Astrocyte (in vitro differentiated cells and primary cell): ENCODE results near the gene RSRC2. TPM values are rescaled to one million over a fixed set of nuclear protein-coding genes. Genes with fewer than 3 reads are reported as not detected.
"Not testable (repeated sequence)": the region's sequence is repeated elsewhere in the genome, so short reads cannot be mapped to it uniquely, and the experiment has no call there.

ENCODE experiments used
- DNase-seq: peaks from one replicate; pipeline ENCODE4 v3.0.0-alpha.2; 2010; ENCODE audit warnings: low read depth
- FAIRE-seq: peaks from 2 replicates; lab custom pipeline; 2011; peaks lifted over from hg19 to GRCh38; lab: Jason Lieb, UNC
- H2AFZ ChIP-seq: 2 replicates; pipeline ENCODE4 v1.6.0; 2012; ENCODE audit warnings: low read depth, low read length, inconsistent platforms
- H3K27ac ChIP-seq: 2 replicates; pipeline ENCODE4 v1.5.1; 2011; ENCODE audit warnings: low read depth, low read length, inconsistent platforms
- H3K27me3 ChIP-seq: 2 replicates; pipeline ENCODE4 v1.6.0; 2011; ENCODE audit warnings: low read length, inconsistent platforms; ENCODE audit not compliant: insufficient read depth
- H3K36me3 ChIP-seq: 2 replicates; pipeline ENCODE4 v1.5.1; 2011; ENCODE audit warnings: low read length, inconsistent platforms; ENCODE audit not compliant: insufficient read depth
- H3K4me1 ChIP-seq: 2 replicates; pipeline ENCODE4 v1.5.1; 2011; ENCODE audit warnings: low read length, inconsistent platforms; ENCODE audit not compliant: insufficient read depth
- H3K4me2 ChIP-seq: 2 replicates; pipeline ENCODE4 v1.6.0; 2012; ENCODE audit warnings: low read length, inconsistent platforms
- H3K4me3 ChIP-seq: 2 replicates; pipeline ENCODE4 v1.5.1; 2011; ENCODE audit warnings: low read depth, mild to moderate bottlenecking, low read length, inconsistent platforms; ENCODE audit not compliant: insufficient read depth
- H3K79me2 ChIP-seq: 2 replicates; pipeline ENCODE4 v1.6.0; 2012; ENCODE audit warnings: mild to moderate bottlenecking, low read length, inconsistent platforms; ENCODE audit not compliant: insufficient read depth
- H3K9ac ChIP-seq: 2 replicates; pipeline ENCODE4 v1.6.0; 2012; ENCODE audit warnings: mild to moderate bottlenecking, low read length, inconsistent platforms
- H3K9me3 ChIP-seq: 2 replicates; pipeline ENCODE4 v1.5.1; 2012; ENCODE audit warnings: low read depth, mild to moderate bottlenecking, low read length, inconsistent platforms; ENCODE audit not compliant: insufficient read depth
- H4K20me1 ChIP-seq: 2 replicates; pipeline ENCODE4 v1.6.0; 2012; ENCODE audit warnings: low read length, inconsistent platforms; ENCODE audit not compliant: insufficient read depth
- H3K27ac Mint-ChIP-seq: one replicate; pipeline ENCODE4 v1.8.0; 2021; ENCODE audit warnings: mild to moderate bottlenecking, mixed read lengths; ENCODE audit not compliant: unreplicated experiment
- H3K27me3 Mint-ChIP-seq: one replicate; pipeline ENCODE4 v1.8.0; 2021; ENCODE audit warnings: low read depth, mixed read lengths; ENCODE audit not compliant: unreplicated experiment
- H3K36me3 Mint-ChIP-seq: one replicate; pipeline ENCODE4 v1.8.0; 2021; ENCODE audit warnings: low read depth, mixed read lengths; ENCODE audit not compliant: unreplicated experiment
- H3K4me1 Mint-ChIP-seq: one replicate; pipeline ENCODE4 v1.8.0; 2021; ENCODE audit warnings: low read depth, mixed read lengths; ENCODE audit not compliant: unreplicated experiment
- H3K4me3 Mint-ChIP-seq: one replicate; pipeline ENCODE4 v1.8.0; 2021; ENCODE audit warnings: mild to moderate bottlenecking, moderate library complexity, mixed read lengths; ENCODE audit not compliant: unreplicated experiment
- H3K9me3 Mint-ChIP-seq: one replicate; pipeline ENCODE4 v1.8.0; 2021; ENCODE audit warnings: mild to moderate bottlenecking, mixed read lengths; ENCODE audit not compliant: unreplicated experiment
- CTCF ChIP-seq: IDR thresholded peaks from 2 replicates; pipeline ENCODE4 v1.5.1; 2011; ENCODE audit warnings: low read depth, mild to moderate bottlenecking, inconsistent platforms, low read length, moderate library complexity; ENCODE audit not compliant: insufficient read depth
- EZH2 ChIP-seq: IDR thresholded peaks from 2 replicates; pipeline ENCODE4 v1.6.1; 2012; ENCODE audit warnings: mild to moderate bottlenecking, low read length, inconsistent platforms; ENCODE audit not compliant: insufficient read depth
- total RNA-seq: library from RNA; stranded (reverse); gene quantifications from 2 replicates; pipeline ENCODE4 v1.2.1, GENCODE V29; 2021

The RSRC2 gene
- total RNA-seq, 1 donor from 2014 or later: 56.3 TPM

GRCh38 chr12:122515275-122515674 lies 11.5 kb downstream of the RSRC2 start:
- H3K27me3 Mint-ChIP-seq: no peaks in the 10 kb centered on the region
- H3K4me3 ChIP-seq: no peak overlapping the region
- no peak overlapping the region for H3K27ac ChIP-seq
- peaks cover 26% of the 10 kb centered on the region for H3K36me3 Mint-ChIP-seq
- H3K79me2 ChIP-seq: peaks cover 86% of the 10 kb centered on the region
- no peak overlapping the region for H2AFZ ChIP-seq
- H3K4me1 Mint-ChIP-seq: peaks cover 30% of the 10 kb centered on the region
- H3K4me1 ChIP-seq: peaks cover 12% of the 10 kb centered on the region
- no peak overlapping the region for H3K9ac ChIP-seq
- TF ChIP-seq CTCF (no peak), EZH2 (no peak)
- no peak for DNase-seq
- FAIRE-seq: no peak
- H3K36me3 ChIP-seq: peaks cover 79% of the 10 kb centered on the region
- H3K27ac Mint-ChIP-seq: peak overlapping the region; percentile 69
- H4K20me1 ChIP-seq: peaks cover 96% of the 10 kb centered on the region
- no peaks in the 10 kb centered on the region for H3K9me3 Mint-ChIP-seq
- H3K4me3 Mint-ChIP-seq: no peak overlapping the region
- H3K27me3 ChIP-seq: no peaks in the 10 kb centered on the region
- H3K9me3 ChIP-seq: no peaks in the 10 kb centered on the region
- no peak overlapping the region for H3K4me2 ChIP-seq

- DNase-seq (no peak), FAIRE-seq (no peak)
- no peak overlapping the region for H3K4me3 Mint-ChIP-seq
- Histone ChIP-seq H3K36me3 (peaks cover 82% of the 10 kb centered on the region), H3K27ac (no peak overlapping the region), H3K4me3 (no peak overlapping the region), H3K9ac (no peak overlapping the region), H4K20me1 (peaks cover 97% of the 10 kb centered on the region), H3K4me2 (no peak overlapping the region), H3K79me2 (peaks cover 89% of the 10 kb centered on the region), H2AFZ (no peak overlapping the region), H3K4me1 (peaks cover 11% of the 10 kb centered on the region), H3K9me3 (no peaks in the 10 kb centered on the region), H3K27me3 (no peaks in the 10 kb centered on the region)
- H3K27ac Mint-ChIP-seq: peak overlapping the region; percentile 78
- no peaks in the 10 kb centered on the region for H3K9me3 Mint-ChIP-seq
- H3K27me3 Mint-ChIP-seq: no peaks in the 10 kb centered on the region
- peaks cover 26% of the 10 kb centered on the region for H3K4me1 Mint-ChIP-seq
- TF ChIP-seq EZH2: no peak
- TF ChIP-seq CTCF: no peak
- peaks cover 25% of the 10 kb centered on the region for H3K36me3 Mint-ChIP-seq
Observed at GRCh38 chr12:122513660-122514059, 13.1 kb downstream of the RSRC2 start.

- not testable (repeated sequence) for H2AFZ ChIP-seq, H3K9ac ChIP-seq, H3K27ac ChIP-seq, H3K9me3 ChIP-seq, H3K4me2 ChIP-seq, H3K4me3 Mint-ChIP-seq, H3K9me3 Mint-ChIP-seq, FAIRE-seq, H3K4me1 ChIP-seq, H3K27me3 ChIP-seq, DNase-seq, H3K27me3 Mint-ChIP-seq, H3K4me3 ChIP-seq
- H4K20me1 ChIP-seq: peaks cover 98% of the 10 kb centered on the region
- Mint-ChIP-seq H3K4me1 (peaks cover 22% of the 10 kb centered on the region), H3K36me3 (peaks cover 21% of the 10 kb centered on the region), H3K27ac (peak overlapping the region; percentile 47)
- H3K79me2 ChIP-seq: peaks cover 93% of the 10 kb centered on the region
- peaks cover 86% of the 10 kb centered on the region for H3K36me3 ChIP-seq
Observed at GRCh38 chr12:122513028-122513427, 13.7 kb downstream of the RSRC2 start.
